Head of caudate nucleus (tissue), 42 donors: Measurements from ENCODE around the gene BFSP1.

ENCODE experiments used
- DNase-seq, 42 donors: peaks; one replicate each; pipeline versions ENCODE4 v3.0.0 to v3.0.0-alpha.2; 2020 to 2021; ENCODE audit warnings: mixed read lengths in 7 of 42
- intact Hi-C: fragments of 100-400 bp; cut with DNase I; formaldehyde crosslinking; loops from one replicate; pipeline ENCODE4 v1.15.0; 2022

BFSP1 gene

GRCh38 chr20:17480696-17481095, 50.5 kb downstream of the BFSP1 start:
- no peak for DNase-seq
- intact Hi-C loops: no loop called here

- DNase-seq: no peak
- intact Hi-C loops: no loop called here
Measured at GRCh38 chr20:17479063-17479657, 52.0 kb downstream of the BFSP1 start.

GRCh38 chr20:17473659-17474058, 57.5 kb downstream of the BFSP1 start:
- intact Hi-C loops: no loop called here

GRCh38 chr20:17471606-17472187, 59.5 kb downstream of the BFSP1 start:
- DNase-seq: peak in 1 of 42 donors; percentile 34
- intact Hi-C loops: no loop called here

More at GRCh38 chr20:17473659-17474058, 57.5 kb downstream of the BFSP1 start:
- DNase-seq: peak in 1 of 42 donors; percentile 20

GRCh38 chr20:17470973-17471372, 60.2 kb downstream of the BFSP1 start:
- DNase-seq: peak in 1 of 42 donors; percentile 34
- intact Hi-C loops: no loop called here

- peak in 1 of 42 donors; percentile 21 for DNase-seq
- intact Hi-C loops: no loop called here
Measured at GRCh38 chr20:17470521-17470920, 60.7 kb downstream of the BFSP1 start.

GRCh38 chr20:17469246-17470030, 61.7 kb downstream of the BFSP1 start:
- peak in 1 of 42 donors; percentile 14 for DNase-seq
- intact Hi-C loops: no loop called here

GRCh38 chr20:17468073-17468840, 62.9 kb downstream of the BFSP1 start:
- DNase-seq: peak in 1 of 42 donors; percentile 33

GRCh38 chr20:17467120-17467655, 64.0 kb downstream of the BFSP1 start:
- DNase-seq: peak in 1 of 42 donors; percentile 7
- intact Hi-C loops: no loop called here

More at GRCh38 chr20:17468073-17468840, 62.9 kb downstream of the BFSP1 start:
- intact Hi-C loops: no loop called here

- intact Hi-C loops: no loop called here
- peak in 1 of 42 donors; percentile 1 for DNase-seq
Measured at GRCh38 chr20:17466641-17467040, 64.5 kb downstream of the BFSP1 start.

- DNase-seq: no peak
- intact Hi-C loops: no loop called here
Measured at GRCh38 chr20:17465236-17465635, 65.9 kb downstream of the BFSP1 start.

GRCh38 chr20:17463711-17464110, 67.5 kb downstream of the BFSP1 start:
- intact Hi-C loops: no loop called here
- no peak for DNase-seq

GRCh38 chr20:17461941-17462340, 69.2 kb downstream of the BFSP1 start:
- intact Hi-C loops: no loop called here
- DNase-seq: no peak

GRCh38 chr20:17460119-17460518, 71.1 kb downstream of the BFSP1 start:
- peak in 1 of 42 donors; percentile 17 for DNase-seq
- intact Hi-C loops: no loop called here

GRCh38 chr20:17457588-17458190, 73.5 kb downstream of the BFSP1 start:
- intact Hi-C loops: no loop called here
- DNase-seq: no peak

GRCh38 chr20:17457079-17457478, 74.1 kb downstream of the BFSP1 start:
- intact Hi-C loops: no loop called here
- peak in 20 of 42 donors; percentile 20 to 83 (median 48) for DNase-seq

- intact Hi-C loops: no loop called here
- DNase-seq: no peak
Measured at GRCh38 chr20:17456279-17456678, 74.9 kb downstream of the BFSP1 start.

GRCh38 chr20:17453592-17453991, 77.6 kb downstream of the BFSP1 start:
- no peak for DNase-seq
- intact Hi-C loops: no loop called here

- intact Hi-C loops: no loop called here
- no peak for DNase-seq
Measured at GRCh38 chr20:17452441-17452840, 78.7 kb downstream of the BFSP1 start.
